SW 1271 (cell line): ENCODE results near the gene MRPS15.
"Not testable (repeated sequence)": the region's sequence is repeated elsewhere in the genome, so short reads cannot be mapped to it uniquely, and the experiment has no call there.

Source experiments
- DNase-seq, 2 experiments: peaks; one replicate each; lab custom pipeline; 2025; lab: John Stamatoyannopoulos, UW

MRPS15 gene

GRCh38 chr1:36463803-36464604, at the start of gene MRPS15:
TSS of gene MRPS15 (minus strand) at chr1:36464384. CDS start at chr1:36464275, 109 bp downstream.
- DNase-seq, result peak; percentile 50 to 90

- no peak for DNase-seq
Measured at GRCh38 chr1:36512842-36513241, 48.7 kb upstream of the MRPS15 start.

- no peak for DNase-seq
Measured at GRCh38 chr1:36511804-36512798, 47.9 kb upstream of the MRPS15 start.

- not testable (repeated sequence) for DNase-seq
Measured at GRCh38 chr1:36511220-36511619, 47.0 kb upstream of the MRPS15 start.

GRCh38 chr1:36510418-36510817, 46.2 kb upstream of the MRPS15 start:
- DNase-seq, result no peak

- no peak for DNase-seq
Measured at GRCh38 chr1:36508257-36508656, 44.1 kb upstream of the MRPS15 start.

GRCh38 chr1:36506276-36506920, 42.2 kb upstream of the MRPS15 start:
- no peak for DNase-seq

GRCh38 chr1:36503733-36504132, 39.5 kb upstream of the MRPS15 start:
- DNase-seq, result no peak

GRCh38 chr1:36503159-36503558, 39.0 kb upstream of the MRPS15 start:
- DNase-seq, result no peak

GRCh38 chr1:36502616-36503015, 38.4 kb upstream of the MRPS15 start:
- no peak for DNase-seq

- not testable (repeated sequence) for DNase-seq
Measured at GRCh38 chr1:36501911-36502310, 37.7 kb upstream of the MRPS15 start.

- DNase-seq, result no peak
Measured at GRCh38 chr1:36497207-36497606, 33.0 kb upstream of the MRPS15 start.

GRCh38 chr1:36494971-36495370, 30.8 kb upstream of the MRPS15 start:
- DNase-seq, result no peak

- DNase-seq, result no peak
Measured at GRCh38 chr1:36493524-36493923, 29.3 kb upstream of the MRPS15 start.

GRCh38 chr1:36492491-36492890, 28.3 kb upstream of the MRPS15 start:
- no peak for DNase-seq

- not testable (repeated sequence) for DNase-seq
Measured at GRCh38 chr1:36489258-36490051, 25.3 kb upstream of the MRPS15 start.

GRCh38 chr1:36487906-36488305, 23.7 kb upstream of the MRPS15 start:
- no peak for DNase-seq

GRCh38 chr1:36487336-36487725, 23.1 kb upstream of the MRPS15 start:
- DNase-seq, result not testable (repeated sequence)

- DNase-seq, result no peak
Measured at GRCh38 chr1:36486439-36487335, 22.5 kb upstream of the MRPS15 start.

GRCh38 chr1:36486093-36486438, 21.9 kb upstream of the MRPS15 start:
- DNase-seq, result no peak
